Vagina (tissue), 2 donors: Measurements from ENCODE around the gene FOXP2. TPM values are rescaled to one million over a fixed set of nuclear protein-coding genes. Genes with fewer than 3 reads are reported as not detected.

Experiments used
- DNase-seq, 2 donors: peaks; one replicate each; pipeline ENCODE4 v3.0.0-alpha.2; 2017; ENCODE audit errors: extremely low spot score in 2 of 2
- H3K27ac ChIP-seq: fragments of 200-600 bp; sonication (generic); one replicate; pipeline ENCODE4 v1.5.1; 2019
- H3K27me3 ChIP-seq: fragments of 200-600 bp; sonication (generic); one replicate; pipeline ENCODE4 v1.5.1; 2019
- H3K36me3 ChIP-seq, 2 donors: fragments of 200-600 bp; sonication (generic); one replicate each; pipeline ENCODE4 v1.5.1; 2017 to 2019
- H3K4me1 ChIP-seq: fragments of 200-600 bp; sonication (generic); one replicate; pipeline ENCODE4 v1.5.1; 2019
- H3K4me3 ChIP-seq, 2 donors: fragments of 200-600 bp; sonication (generic); 1 replicate in 1 of 2; 2 replicates in 1 of 2; pipeline ENCODE4 v1.5.1; 2016 to 2019
- H3K9me3 ChIP-seq: fragments of 200-600 bp; sonication (generic); one replicate; pipeline ENCODE4 v1.5.1; 2019
- CTCF ChIP-seq, 3 experiments: fragments of 450-650 bp in 2 of 3; fragments of 200-600 bp in 1 of 3; sonication (generic) in 1 of 3; IDR thresholded peaks; one replicate each; pipeline ENCODE4 v1.5.1; 2017 to 2019; ENCODE audit warnings: antibody characterized with exemption in 3 of 3, mild to moderate bottlenecking in 2 of 3, moderate library complexity in 2 of 3
- POLR2A ChIP-seq, 2 donors: fragments of 450-650 bp; IDR thresholded peaks; one replicate each; pipeline ENCODE4 v1.6.1; 2017; ENCODE audit warnings: antibody characterized with exemption in 2 of 2, mild to moderate bottlenecking in 2 of 2, moderate library complexity in 2 of 2
- POLR2AphosphoS5 ChIP-seq, 2 donors: sonication (generic); formaldehyde crosslinking; IDR thresholded peaks; one replicate each; pipeline ENCODE4 v1.9.0; 2017; ENCODE audit warnings: antibody characterized with exemption in 2 of 2, mild to moderate bottlenecking in 2 of 2, low read depth in 1 of 2; ENCODE audit not compliant: insufficient read depth in 1 of 2
- intact Hi-C: fragments of 100-400 bp; cut with DNase I; formaldehyde crosslinking; loops from one replicate; pipeline ENCODE4 v1.15.1; 2023
- total RNA-seq: library from RNA; depleted of rRNA; stranded (reverse); fragments of >200 nt; gene quantifications from one replicate; pipeline ENCODE4 v1.2.3, GENCODE V29; 2016

The FOXP2 gene
- total RNA-seq, 1 donor from 2014 or later, result 29.7 TPM

GRCh38 chr7:114426382-114426781, 11.8 kb downstream of the FOXP2 start:
- no peak for DNase-seq
- Histone ChIP-seq H3K36me3 (no peaks in the 10 kb centered on the region), H3K4me1 (peaks cover 13% of the 10 kb centered on the region), H3K27ac (no peak overlapping the region), H3K27me3 (no peaks in the 10 kb centered on the region), H3K4me3 (no peak overlapping the region), H3K9me3 (no peaks in the 10 kb centered on the region)
- TF ChIP-seq CTCF (IDR thresholded peaks at IDR 0.05) (no peak), POLR2AphosphoS5 (IDR thresholded peaks at IDR 0.05; ENCODE audit: insufficient read depth in 1 of 2, low read depth in 1 of 2) (no peak), POLR2A (IDR thresholded peaks at IDR 0.05) (no peak)
- intact Hi-C loops, result no loop called here

- H3K9me3 ChIP-seq, result no peaks in the 10 kb centered on the region
- peaks cover 13% of the 10 kb centered on the region for H3K4me1 ChIP-seq
- intact Hi-C loops, result no loop called here
- H3K36me3 ChIP-seq, result no peaks in the 10 kb centered on the region
- no peak for DNase-seq
- no peak for TF ChIP-seq POLR2AphosphoS5 (IDR thresholded peaks at IDR 0.05; ENCODE audit: insufficient read depth in 1 of 2, low read depth in 1 of 2)
- TF ChIP-seq POLR2A (IDR thresholded peaks at IDR 0.05), result no peak
- TF ChIP-seq CTCF (IDR thresholded peaks at IDR 0.05), result no peak
- no peaks in the 10 kb centered on the region for H3K27me3 ChIP-seq
- H3K4me3 ChIP-seq, result no peak overlapping the region
- no peak overlapping the region for H3K27ac ChIP-seq
Observed at GRCh38 chr7:114426824-114427223, 12.2 kb downstream of the FOXP2 start.

- TF ChIP-seq POLR2AphosphoS5 (IDR thresholded peaks at IDR 0.05; ENCODE audit: insufficient read depth in 1 of 2, low read depth in 1 of 2), result no peak
- TF ChIP-seq POLR2A (IDR thresholded peaks at IDR 0.05), result no peak
- no peak for TF ChIP-seq CTCF (IDR thresholded peaks at IDR 0.05)
Observed at GRCh38 chr7:114428211-114428610, 13.6 kb downstream of the FOXP2 start.

GRCh38 chr7:114431189-114431588, 16.6 kb downstream of the FOXP2 start:
- TF ChIP-seq POLR2AphosphoS5 (IDR thresholded peaks at IDR 0.05; ENCODE audit: insufficient read depth in 1 of 2, low read depth in 1 of 2), result no peak
- H3K27ac ChIP-seq, result no peak overlapping the region

More at GRCh38 chr7:114428211-114428610, 13.6 kb downstream of the FOXP2 start:
- Histone ChIP-seq H3K4me3 (no peak overlapping the region), H3K36me3 (no peaks in the 10 kb centered on the region), H3K9me3 (no peaks in the 10 kb centered on the region), H3K27ac (no peak overlapping the region), H3K27me3 (no peaks in the 10 kb centered on the region), H3K4me1 (peaks cover under 1% of the 10 kb centered on the region)
- intact Hi-C loops, result no loop called here
- no peak for DNase-seq

GRCh38 chr7:114432061-114432460, 17.4 kb downstream of the FOXP2 start:
- Histone ChIP-seq H3K36me3 (no peaks in the 10 kb centered on the region), H3K9me3 (no peaks in the 10 kb centered on the region), H3K4me3 (no peak overlapping the region), H3K27me3 (no peaks in the 10 kb centered on the region), H3K4me1 (no peaks in the 10 kb centered on the region), H3K27ac (no peak overlapping the region)
- no peak for DNase-seq
- TF ChIP-seq CTCF (IDR thresholded peaks at IDR 0.05) (no peak), POLR2AphosphoS5 (IDR thresholded peaks at IDR 0.05; ENCODE audit: insufficient read depth in 1 of 2, low read depth in 1 of 2) (no peak), POLR2A (IDR thresholded peaks at IDR 0.05) (no peak)
- intact Hi-C loops, result no loop called here

More at GRCh38 chr7:114431189-114431588, 16.6 kb downstream of the FOXP2 start:
- Histone ChIP-seq H3K9me3 (no peaks in the 10 kb centered on the region), H3K4me3 (no peak overlapping the region), H3K36me3 (no peaks in the 10 kb centered on the region), H3K27me3 (no peaks in the 10 kb centered on the region), H3K4me1 (no peaks in the 10 kb centered on the region)
- DNase-seq, result no peak
- intact Hi-C loops, result no loop called here
